Right cardiac atrium (tissue), 5 donors: ENCODE measurements around the gene NKAIN2. TPM values are rescaled to one million over a fixed set of nuclear protein-coding genes. Genes with fewer than 3 reads are reported as not detected.
"Not testable (repeated sequence)": the region's sequence is repeated elsewhere in the genome, so short reads cannot be mapped to it uniquely, and the experiment has no call there.

Source experiments
- ATAC-seq, 2 donors: fragments of 200-7000 bp; cut with Tn5 transposase; one replicate each; pipeline versions ENCODE4 v1.8.0 to v1.9.1; 2020; ENCODE audit warnings: moderate library complexity in 2 of 2, mild to moderate bottlenecking in 1 of 2
- DNase-seq, 3 donors: peaks; one replicate each; pipeline ENCODE4 v3.0.0-alpha.2; 2020
- H3K27ac ChIP-seq: one replicate; pipeline ENCODE4 v1.5.1; 2013; ENCODE audit warnings: mild to moderate bottlenecking, low read length, control low read depth, moderate library complexity
- H3K27me3 ChIP-seq: one replicate; pipeline ENCODE4 v1.6.1; 2013; ENCODE audit not compliant: control insufficient read depth, insufficient read depth
- H3K4me1 ChIP-seq: one replicate; pipeline ENCODE4 v1.6.1; 2013; ENCODE audit warnings: low read length; ENCODE audit not compliant: control insufficient read depth, insufficient read depth
- H3K4me3 ChIP-seq: one replicate; pipeline ENCODE4 v1.5.1; 2013; ENCODE audit warnings: low read length, control low read depth
- H3K9me3 ChIP-seq: one replicate; pipeline ENCODE4 v1.6.1; 2013; ENCODE audit warnings: low read length; ENCODE audit not compliant: control insufficient read depth
- WGBS: extraction: QIAGEN DNeasy Blood & Tissue Kit; methylation state at CpG from one replicate; pipeline ENCODE4 v1.1.7; 2013; 5-methylcytosine and 5-hydroxymethylcytosine counted together
- intact Hi-C, 4 donors: fragments of 100-400 bp; cut with DNase I; formaldehyde crosslinking; loops; one replicate each; pipeline versions ENCODE4 v1.11.0 to v1.14.0; 2022 to 2023
- polyA plus RNA-seq: library from polyadenylated mRNA; stranded (reverse); fragments of 200-250 nt; gene quantifications from one replicate; pipeline ENCODE4 v1.2.3, GENCODE V29; 2013
- total RNA-seq, 4 donors: library from RNA; stranded (reverse); fragmentation: NEBNext Ultra II Directional; extraction: Animal tissue kit (Norgen Biotek cat#: 25700); gene quantifications; one replicate each; pipeline ENCODE4 v1.2.1, GENCODE V29; 2021
- donor health status: healthy with polysubstance abuse.
- donor health status: DM: no; HTN: yes; CAD: no.
- donor health status: DM: no; HTN: no; CAD: no.
- donor health status: DM: no; HTN: yes; CAD: no; lungs with severe emphysema.
- donor health status: DM: yes; HTN: yes; CAD: no.

Gene NKAIN2
- total and polyA plus RNA-seq, 5 donors = 1.3 to 2.7 (median 1.5) TPM

GRCh38 chr6:124282541-124282940, 478.9 kb downstream of the NKAIN2 start:
- intact Hi-C loops = no loop called here
- H3K4me3 ChIP-seq = no peak overlapping the region
- 82% methylated on average over 2 of the region's 2 CpGs for WGBS
- no peaks in the 10 kb centered on the region for H3K9me3 ChIP-seq
- DNase-seq = no peak
- H3K27me3 ChIP-seq = no peaks in the 10 kb centered on the region
- H3K27ac ChIP-seq = no peak overlapping the region
- no peaks in the 10 kb centered on the region for H3K4me1 ChIP-seq
- ATAC-seq = no peak

DNA sequence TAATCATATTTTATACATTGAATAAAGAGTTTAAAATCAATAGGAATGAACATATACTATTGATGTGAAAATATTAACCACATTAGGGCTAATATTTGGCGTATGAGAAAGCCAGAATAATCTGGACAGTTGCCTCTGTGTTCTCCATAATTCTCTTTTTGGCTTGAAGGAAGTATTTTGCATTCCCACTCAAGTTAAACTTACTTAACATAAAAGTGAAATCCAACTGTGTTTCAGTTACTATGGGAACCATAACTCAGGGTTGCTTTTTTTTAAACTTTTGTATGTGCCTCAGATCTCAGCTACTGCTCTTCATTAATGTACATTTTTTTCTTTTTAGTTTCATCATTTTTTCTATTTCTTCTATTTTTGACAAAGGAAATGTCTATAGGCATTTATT, 479.8 kb downstream of the NKAIN2 start:
- no peak overlapping the region for H3K4me3 ChIP-seq
- 62% methylated on average over 1 of the region's 1 CpG for WGBS
- H3K4me1 ChIP-seq = no peaks in the 10 kb centered on the region
- no peaks in the 10 kb centered on the region for H3K27me3 ChIP-seq
- no peaks in the 10 kb centered on the region for H3K9me3 ChIP-seq
- intact Hi-C loops = no loop called here
- no peak overlapping the region for H3K27ac ChIP-seq
- DNase-seq = no peak
- ATAC-seq = no peak

- ATAC-seq = no peak
- 82% methylated on average over 1 of the region's 1 CpG for WGBS
- Histone ChIP-seq H3K9me3 (no peaks in the 10 kb centered on the region), H3K4me1 (no peaks in the 10 kb centered on the region), H3K4me3 (no peak overlapping the region), H3K27ac (no peak overlapping the region), H3K27me3 (no peaks in the 10 kb centered on the region)
- intact Hi-C loops = no loop called here
- DNase-seq = no peak
Observed at GRCh38 chr6:124285146-124285545, 481.5 kb downstream of the NKAIN2 start.

DNA sequence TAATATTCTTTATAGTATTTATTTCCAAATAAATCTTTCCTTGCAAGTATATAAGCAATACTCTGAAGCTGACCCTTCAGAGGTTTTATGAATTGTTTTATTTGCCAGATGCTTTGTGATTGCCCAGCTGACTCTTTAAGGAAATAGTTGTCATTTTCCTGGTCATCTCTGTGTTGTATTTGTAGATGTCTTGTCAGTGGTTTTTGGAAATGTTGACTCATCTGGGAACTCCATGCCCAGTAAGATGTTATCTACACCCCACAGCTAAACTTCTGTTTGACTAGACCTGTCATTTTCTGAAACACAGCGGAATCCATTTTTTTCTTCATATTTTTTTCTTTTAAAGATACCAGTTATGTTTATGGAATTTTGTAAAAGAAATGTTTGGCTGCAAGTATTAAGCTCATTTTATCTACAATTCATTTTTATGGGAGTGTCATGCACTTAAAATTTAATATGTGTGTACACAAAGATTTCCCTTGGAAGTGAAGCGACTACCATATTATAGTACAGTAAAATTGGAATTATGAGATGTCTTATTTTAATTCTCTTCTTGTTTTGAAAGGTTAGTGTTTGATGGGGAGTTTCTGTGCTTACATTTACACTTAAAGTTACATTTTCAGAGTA, 491.0 kb downstream of the NKAIN2 start:
- 88% methylated on average over 2 of the region's 2 CpGs for WGBS
- DNase-seq (no peak), ATAC-seq (no peak)
- Histone ChIP-seq H3K4me3 (no peak overlapping the region), H3K27ac (no peak overlapping the region), H3K4me1 (no peaks in the 10 kb centered on the region), H3K27me3 (no peaks in the 10 kb centered on the region), H3K9me3 (no peaks in the 10 kb centered on the region)
- intact Hi-C loops = no loop called here

GRCh38 chr6:124297507-124297906, 493.8 kb downstream of the NKAIN2 start:
- Histone ChIP-seq H3K27ac (no peak overlapping the region), H3K4me1 (no peaks in the 10 kb centered on the region), H3K4me3 (no peak overlapping the region), H3K9me3 (no peaks in the 10 kb centered on the region), H3K27me3 (no peaks in the 10 kb centered on the region)
- ATAC-seq (no peak), DNase-seq (no peak)
- WGBS = 81% methylated on average over 6 of the region's 6 CpGs
- intact Hi-C loops = no loop called here

GRCh38 chr6:124298730-124299129, 495.1 kb downstream of the NKAIN2 start:
- DNase-seq = no peak
- H3K9me3 ChIP-seq = no peaks in the 10 kb centered on the region
- no peak overlapping the region for H3K27ac ChIP-seq
- intact Hi-C loops = no loop called here
- H3K4me1 ChIP-seq = no peaks in the 10 kb centered on the region
- ATAC-seq = no peak
- 13% methylated on average over 1 of the region's 1 CpG for WGBS
- no peak overlapping the region for H3K4me3 ChIP-seq
- no peaks in the 10 kb centered on the region for H3K27me3 ChIP-seq

DNA sequence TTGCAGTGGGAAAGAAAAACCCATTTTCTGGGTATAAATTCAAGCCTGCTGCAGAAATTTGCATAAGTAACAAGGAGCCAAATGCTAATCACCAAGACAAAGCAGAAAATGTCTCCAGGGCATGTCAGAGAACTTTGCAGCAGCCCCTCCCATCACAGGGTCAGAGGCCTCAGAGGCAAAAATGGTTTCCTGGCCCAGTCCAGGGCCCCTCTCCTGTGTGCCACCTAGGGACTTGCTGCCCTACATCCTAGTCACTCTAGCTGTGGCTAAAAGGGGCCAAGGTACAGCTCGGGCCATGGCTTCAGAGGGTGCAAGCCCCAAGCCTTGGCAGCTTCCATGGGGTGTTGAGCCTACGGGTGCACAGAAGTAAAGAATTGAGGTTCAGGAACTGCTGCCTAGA, 497.2 kb downstream of the NKAIN2 start:
- WGBS = 84% methylated on average over 2 of the region's 2 CpGs

GRCh38 chr6:124303971-124304370, 500.3 kb downstream of the NKAIN2 start:
- no peak overlapping the region for H3K4me3 ChIP-seq
- intact Hi-C loops = no loop called here
- no peaks in the 10 kb centered on the region for H3K9me3 ChIP-seq
- H3K27me3 ChIP-seq = no peaks in the 10 kb centered on the region
- ATAC-seq (no peak), DNase-seq (no peak)
- WGBS = 78% methylated on average over 2 of the region's 2 CpGs
- no peak overlapping the region for H3K27ac ChIP-seq
- no peaks in the 10 kb centered on the region for H3K4me1 ChIP-seq

More for the DNA sequence above, 497.2 kb downstream of the NKAIN2 start:
- H3K4me3 ChIP-seq, H3K4me1 ChIP-seq, H3K27ac ChIP-seq, H3K9me3 ChIP-seq, ATAC-seq, intact Hi-C loops, H3K27me3 ChIP-seq, DNase-seq: not testable (repeated sequence)

- Histone ChIP-seq H3K4me3 (no peak overlapping the region), H3K27me3 (no peaks in the 10 kb centered on the region), H3K9me3 (no peaks in the 10 kb centered on the region), H3K27ac (no peak overlapping the region), H3K4me1 (no peaks in the 10 kb centered on the region)
- intact Hi-C loops = no loop called here
- WGBS = 66% methylated on average over 1 of the region's 1 CpG
- no peak for ATAC-seq
- no peak for DNase-seq
Observed at GRCh38 chr6:124310139-124310538, 506.5 kb downstream of the NKAIN2 start.

GRCh38 chr6:124319410-124319809, 515.7 kb downstream of the NKAIN2 start:
- Histone ChIP-seq H3K27ac (no peak overlapping the region), H3K4me1 (no peaks in the 10 kb centered on the region), H3K27me3 (no peaks in the 10 kb centered on the region), H3K4me3 (no peak overlapping the region), H3K9me3 (no peaks in the 10 kb centered on the region)
- ATAC-seq (no peak), DNase-seq (no peak)
- intact Hi-C loops = no loop called here
- WGBS = 85% methylated on average over 2 of the region's 2 CpGs

DNA sequence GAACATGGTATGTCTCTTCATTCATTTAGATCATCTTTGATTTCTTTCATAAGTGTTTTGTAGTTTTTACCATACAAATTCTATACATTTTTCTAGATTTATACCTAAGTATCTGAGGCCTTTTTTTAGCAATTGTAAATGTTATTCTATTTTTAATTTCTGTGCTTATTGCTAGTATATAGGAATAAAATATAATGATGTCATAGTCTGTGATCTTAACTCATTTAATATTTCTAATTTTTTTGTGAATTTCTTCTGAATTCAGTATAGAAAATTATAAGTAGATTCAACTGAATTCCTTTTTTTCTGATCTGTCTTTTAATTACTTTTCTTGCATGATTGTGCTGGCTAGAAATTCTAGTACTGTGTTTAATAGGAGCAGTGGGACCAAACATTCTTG, 520.6 kb downstream of the NKAIN2 start:
- DNase-seq = no peak
- Histone ChIP-seq H3K27ac (no peak overlapping the region), H3K4me3 (no peak overlapping the region), H3K27me3 (no peaks in the 10 kb centered on the region), H3K9me3 (no peaks in the 10 kb centered on the region), H3K4me1 (no peaks in the 10 kb centered on the region)
- no peak for ATAC-seq
- intact Hi-C loops = no loop called here

DNA sequence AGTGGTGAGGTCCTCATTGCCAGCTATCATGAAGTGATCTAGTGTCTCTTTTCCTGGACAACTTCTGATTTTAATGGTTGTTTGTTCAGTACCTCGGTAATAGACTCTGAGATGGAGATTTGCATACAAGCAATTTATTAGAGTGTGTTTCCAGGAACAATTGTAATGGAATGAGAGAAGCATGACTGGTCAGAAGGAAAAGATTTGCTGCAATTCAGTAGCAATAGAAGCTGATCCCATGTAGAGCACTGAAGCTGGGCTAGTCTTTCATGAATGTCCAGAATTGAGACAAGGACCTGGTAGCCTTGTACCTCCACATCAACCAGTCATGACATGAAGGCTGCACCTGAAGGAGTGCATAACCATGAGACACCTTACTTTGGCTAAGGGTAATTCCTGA, 526.5 kb downstream of the NKAIN2 start:
- WGBS = 60% methylated on average over 1 of the region's 1 CpG
- no peaks in the 10 kb centered on the region for H3K9me3 ChIP-seq
- intact Hi-C loops = no loop called here
- no peaks in the 10 kb centered on the region for H3K4me1 ChIP-seq
- no peak overlapping the region for H3K27ac ChIP-seq
- DNase-seq (no peak), ATAC-seq (no peak)
- no peak overlapping the region for H3K4me3 ChIP-seq
- H3K27me3 ChIP-seq = no peaks in the 10 kb centered on the region
